Measurements from ENCODE around the gene SYT12.

The SYT12 gene

DNA sequence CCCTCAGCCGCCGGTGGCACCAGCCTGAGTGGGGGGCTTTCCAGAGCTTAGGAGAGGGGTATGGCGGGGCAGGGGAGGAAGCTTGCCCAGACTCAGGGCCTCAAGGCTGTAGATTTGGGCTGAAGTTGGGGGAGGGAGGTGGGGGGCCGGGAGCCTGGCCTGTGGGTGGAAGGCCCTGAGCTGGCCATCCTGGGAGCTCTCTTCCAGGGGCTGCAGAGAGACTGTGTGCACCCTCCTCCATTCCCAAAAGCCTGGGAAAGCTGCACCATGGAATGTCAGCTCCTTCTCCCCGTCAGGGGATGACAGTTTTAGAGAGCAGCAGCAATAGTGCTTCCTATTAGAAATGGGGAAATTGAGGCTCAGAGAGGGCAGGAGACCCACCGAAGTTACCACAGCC is 1.0 kb downstream of the SYT12 start:
- no peaks in the 10 kb centered on the region for H3F3A ChIP-seq (ENCODE audit: low read depth)
- H3K79me2 ChIP-seq (ENCODE audit: insufficient read depth, low read length), result no peaks in the 10 kb centered on the region
- H2AFZ ChIP-seq (ENCODE audit: low read length), result no peak overlapping the region
- H3K4me3 ChIP-seq (ENCODE audit: low read length, poor library complexity, severe bottlenecking), result peak overlapping the region; percentile 53
- no peaks in the 10 kb centered on the region for H4K20me1 ChIP-seq (ENCODE audit: insufficient read depth, low read length, poor library complexity, severe bottlenecking)
- no peak overlapping the region for H3K9ac ChIP-seq (ENCODE audit: low read depth, low read length, poor library complexity, severe bottlenecking)
- H3K4me2 ChIP-seq (ENCODE audit: low read depth, low read length, poor library complexity, severe bottlenecking), result peak overlapping the region; percentile 69
- no peaks in the 10 kb centered on the region for H3K27me3 ChIP-seq (ENCODE audit: insufficient read depth, low read length, poor library complexity, severe bottlenecking)
- H3K4me1 ChIP-seq (ENCODE audit: insufficient read depth, low read length, poor library complexity, severe bottlenecking), result peaks cover 36% of the 10 kb centered on the region
- TF ChIP-seq EZH2phosphoT487 (IDR thresholded peaks at IDR 0.05; ENCODE audit: borderline replicate concordance), result no peak
- TF ChIP-seq, protein P1, sequence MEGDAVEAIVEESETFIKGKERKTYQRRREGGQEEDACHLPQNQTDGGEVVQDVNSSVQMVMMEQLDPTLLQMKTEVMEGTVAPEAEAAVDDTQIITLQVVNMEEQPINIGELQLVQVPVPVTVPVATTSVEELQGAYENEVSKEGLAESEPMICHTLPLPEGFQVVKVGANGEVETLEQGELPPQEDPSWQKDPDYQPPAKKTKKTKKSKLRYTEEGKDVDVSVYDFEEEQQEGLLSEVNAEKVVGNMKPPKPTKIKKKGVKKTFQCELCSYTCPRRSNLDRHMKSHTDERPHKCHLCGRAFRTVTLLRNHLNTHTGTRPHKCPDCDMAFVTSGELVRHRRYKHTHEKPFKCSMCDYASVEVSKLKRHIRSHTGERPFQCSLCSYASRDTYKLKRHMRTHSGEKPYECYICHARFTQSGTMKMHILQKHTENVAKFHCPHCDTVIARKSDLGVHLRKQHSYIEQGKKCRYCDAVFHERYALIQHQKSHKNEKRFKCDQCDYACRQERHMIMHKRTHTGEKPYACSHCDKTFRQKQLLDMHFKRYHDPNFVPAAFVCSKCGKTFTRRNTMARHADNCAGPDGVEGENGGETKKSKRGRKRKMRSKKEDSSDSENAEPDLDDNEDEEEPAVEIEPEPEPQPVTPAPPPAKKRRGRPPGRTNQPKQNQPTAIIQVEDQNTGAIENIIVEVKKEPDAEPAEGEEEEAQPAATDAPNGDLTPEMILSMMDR (conservative IDR thresholded peaks at IDR 0.05; ENCODE audit: low read length), result no peak
- H3K36me3 ChIP-seq (ENCODE audit: insufficient read depth, low read length), result no peaks in the 10 kb centered on the region
- H3K9me3 ChIP-seq (ENCODE audit: insufficient read depth, low read depth, low read length), result no peaks in the 10 kb centered on the region
- no peaks in the 10 kb centered on the region for H3K9me2 ChIP-seq (replicated peaks; ENCODE audit: low read depth, low read length)

DNA sequence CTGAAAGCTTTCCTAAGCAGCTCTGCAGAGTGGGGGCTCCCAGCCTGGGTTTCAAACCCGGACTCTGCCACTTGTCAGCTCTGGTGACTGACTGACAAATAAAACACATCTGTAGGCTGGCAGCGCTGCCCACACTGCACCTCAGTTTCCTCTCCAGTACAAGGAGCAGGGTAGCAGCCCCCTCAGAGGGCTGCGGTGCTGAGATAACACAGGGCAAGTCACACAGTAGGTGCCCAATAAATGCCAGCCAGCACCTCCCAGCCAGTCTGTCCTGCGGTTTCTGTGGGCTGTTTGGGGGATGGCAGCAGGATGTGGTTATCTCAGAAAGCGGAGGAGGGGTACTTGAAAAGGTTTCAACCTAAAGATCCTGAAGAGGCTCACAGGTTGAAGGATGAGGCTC is 1.5 kb downstream of the SYT12 start:
- TF ChIP-seq, protein P1 (conservative IDR thresholded peaks at IDR 0.05; ENCODE audit: low read length), result no peak
- TF ChIP-seq EZH2phosphoT487 (IDR thresholded peaks at IDR 0.05; ENCODE audit: borderline replicate concordance), result 0 out of 2 replicates have a peak, but pooled peaks have one; percentile 26
- H4K20me1 ChIP-seq (ENCODE audit: insufficient read depth, low read length, poor library complexity, severe bottlenecking), result no peaks in the 10 kb centered on the region
- H3K9ac ChIP-seq (ENCODE audit: low read depth, low read length, poor library complexity, severe bottlenecking), result no peak overlapping the region
- peak overlapping the region; percentile 69 for H3K4me2 ChIP-seq (ENCODE audit: low read depth, low read length, poor library complexity, severe bottlenecking)
- peak overlapping the region; percentile 53 for H3K4me3 ChIP-seq (ENCODE audit: low read length, poor library complexity, severe bottlenecking)
- H3K27me3 ChIP-seq (ENCODE audit: insufficient read depth, low read length, poor library complexity, severe bottlenecking), result no peaks in the 10 kb centered on the region
- H3F3A ChIP-seq (ENCODE audit: low read depth), result no peaks in the 10 kb centered on the region
- H3K9me2 ChIP-seq (replicated peaks; ENCODE audit: low read depth, low read length), result no peaks in the 10 kb centered on the region
- H3K9me3 ChIP-seq (ENCODE audit: insufficient read depth, low read depth, low read length), result no peaks in the 10 kb centered on the region
- no peak overlapping the region for H2AFZ ChIP-seq (ENCODE audit: low read length)
- H3K4me1 ChIP-seq (ENCODE audit: insufficient read depth, low read length, poor library complexity, severe bottlenecking), result peaks cover 37% of the 10 kb centered on the region
- H3K36me3 ChIP-seq (ENCODE audit: insufficient read depth, low read length), result no peaks in the 10 kb centered on the region
- no peaks in the 10 kb centered on the region for H3K79me2 ChIP-seq (ENCODE audit: insufficient read depth, low read length)

DNA sequence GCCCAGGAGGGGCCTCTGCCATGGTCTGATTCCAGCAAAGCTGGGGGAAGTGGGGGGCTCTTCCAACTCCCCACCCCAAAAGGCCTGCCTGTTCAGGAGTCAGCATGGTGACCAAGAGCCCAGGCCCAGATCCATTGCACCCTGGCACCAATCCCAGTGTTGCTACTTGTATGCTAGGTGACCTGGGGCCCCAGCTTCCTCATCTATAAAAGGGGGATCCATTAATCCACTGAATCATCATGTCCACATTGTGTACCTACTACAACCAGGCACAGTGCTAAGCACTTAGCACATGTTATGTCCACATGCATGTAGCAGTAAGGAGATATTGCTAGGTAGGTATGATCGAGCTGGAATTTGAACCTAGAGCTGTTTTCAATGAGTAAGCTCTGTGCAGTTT is 2.0 kb downstream of the SYT12 start:
- H2AFZ ChIP-seq (ENCODE audit: low read length), result no peak overlapping the region
- H4K20me1 ChIP-seq (ENCODE audit: insufficient read depth, low read length, poor library complexity, severe bottlenecking), result no peaks in the 10 kb centered on the region
- no peaks in the 10 kb centered on the region for H3F3A ChIP-seq (ENCODE audit: low read depth)
- TF ChIP-seq, protein P1 (conservative IDR thresholded peaks at IDR 0.05; ENCODE audit: low read length), result no peak
- TF ChIP-seq EZH2phosphoT487 (IDR thresholded peaks at IDR 0.05; ENCODE audit: borderline replicate concordance), result no peak
- no peaks in the 10 kb centered on the region for H3K9me3 ChIP-seq (ENCODE audit: insufficient read depth, low read depth, low read length)
- no peaks in the 10 kb centered on the region for H3K27me3 ChIP-seq (ENCODE audit: insufficient read depth, low read length, poor library complexity, severe bottlenecking)
- no peaks in the 10 kb centered on the region for H3K9me2 ChIP-seq (replicated peaks; ENCODE audit: low read depth, low read length)
- peaks cover 37% of the 10 kb centered on the region for H3K4me1 ChIP-seq (ENCODE audit: insufficient read depth, low read length, poor library complexity, severe bottlenecking)
- no peaks in the 10 kb centered on the region for H3K36me3 ChIP-seq (ENCODE audit: insufficient read depth, low read length)
- peak overlapping the region; percentile 53 for H3K4me3 ChIP-seq (ENCODE audit: low read length, poor library complexity, severe bottlenecking)
- H3K9ac ChIP-seq (ENCODE audit: low read depth, low read length, poor library complexity, severe bottlenecking), result no peak overlapping the region
- H3K4me2 ChIP-seq (ENCODE audit: low read depth, low read length, poor library complexity, severe bottlenecking), result peak overlapping the region; percentile 69
- H3K79me2 ChIP-seq (ENCODE audit: insufficient read depth, low read length), result no peaks in the 10 kb centered on the region

All from Loucy (cell line).